IPS-11a (cell line): ENCODE data around the gene ASCL5.

Source experiments
- H3K4me3 ChIP-seq: one replicate; pipeline ENCODE4 v1.5.1; 2013; ENCODE audit warnings: low read depth, low read length, control low read depth

The ASCL5 gene

GRCh38 chr1:201088395-201088794 is 38.6 kb downstream of the ASCL5 start:
- no peak overlapping the region for H3K4me3 ChIP-seq

- no peak overlapping the region for H3K4me3 ChIP-seq
Observed at GRCh38 chr1:201085902-201086735, 40.9 kb downstream of the ASCL5 start.

GRCh38 chr1:201084295-201084694 is 42.7 kb downstream of the ASCL5 start:
- H3K4me3 ChIP-seq = no peak overlapping the region

- no peak overlapping the region for H3K4me3 ChIP-seq
Observed at GRCh38 chr1:201083741-201084140, 43.2 kb downstream of the ASCL5 start.

GRCh38 chr1:201080135-201080534 is 46.8 kb downstream of the ASCL5 start:
- no peak overlapping the region for H3K4me3 ChIP-seq

- no peak overlapping the region for H3K4me3 ChIP-seq
Observed at GRCh38 chr1:201077736-201078135, 49.2 kb downstream of the ASCL5 start.

- H3K4me3 ChIP-seq = no peak overlapping the region
Observed at GRCh38 chr1:201077116-201077515, 49.9 kb downstream of the ASCL5 start.

GRCh38 chr1:201076092-201076491 is 50.9 kb downstream of the ASCL5 start:
- no peak overlapping the region for H3K4me3 ChIP-seq

- H3K4me3 ChIP-seq = no peak overlapping the region
Observed at GRCh38 chr1:201074018-201074417, 53.0 kb downstream of the ASCL5 start.

- no peak overlapping the region for H3K4me3 ChIP-seq
Observed at GRCh38 chr1:201072922-201073321, 54.1 kb downstream of the ASCL5 start.

GRCh38 chr1:201072149-201072548 is 54.8 kb downstream of the ASCL5 start:
- H3K4me3 ChIP-seq = no peak overlapping the region

GRCh38 chr1:201069636-201070035 is 57.3 kb downstream of the ASCL5 start:
- H3K4me3 ChIP-seq = no peak overlapping the region

- no peak overlapping the region for H3K4me3 ChIP-seq
Observed at GRCh38 chr1:201068976-201069375, 58.0 kb downstream of the ASCL5 start.

- H3K4me3 ChIP-seq = no peak overlapping the region
Observed at GRCh38 chr1:201066986-201067385, 60.0 kb downstream of the ASCL5 start.

- no peak overlapping the region for H3K4me3 ChIP-seq
Observed at GRCh38 chr1:201065686-201066085, 61.3 kb downstream of the ASCL5 start.

GRCh38 chr1:201064806-201065205 is 62.2 kb downstream of the ASCL5 start:
- H3K4me3 ChIP-seq = no peak overlapping the region
